Kidney capillary endothelial cell (primary cell): ENCODE results near the gene ABCC8.

Source experiments
- DNase-seq: peaks from one replicate; pipeline ENCODE4 v3.0.0-alpha.2; 2018; ENCODE audit warnings: low spot score

The ABCC8 gene

DNA sequence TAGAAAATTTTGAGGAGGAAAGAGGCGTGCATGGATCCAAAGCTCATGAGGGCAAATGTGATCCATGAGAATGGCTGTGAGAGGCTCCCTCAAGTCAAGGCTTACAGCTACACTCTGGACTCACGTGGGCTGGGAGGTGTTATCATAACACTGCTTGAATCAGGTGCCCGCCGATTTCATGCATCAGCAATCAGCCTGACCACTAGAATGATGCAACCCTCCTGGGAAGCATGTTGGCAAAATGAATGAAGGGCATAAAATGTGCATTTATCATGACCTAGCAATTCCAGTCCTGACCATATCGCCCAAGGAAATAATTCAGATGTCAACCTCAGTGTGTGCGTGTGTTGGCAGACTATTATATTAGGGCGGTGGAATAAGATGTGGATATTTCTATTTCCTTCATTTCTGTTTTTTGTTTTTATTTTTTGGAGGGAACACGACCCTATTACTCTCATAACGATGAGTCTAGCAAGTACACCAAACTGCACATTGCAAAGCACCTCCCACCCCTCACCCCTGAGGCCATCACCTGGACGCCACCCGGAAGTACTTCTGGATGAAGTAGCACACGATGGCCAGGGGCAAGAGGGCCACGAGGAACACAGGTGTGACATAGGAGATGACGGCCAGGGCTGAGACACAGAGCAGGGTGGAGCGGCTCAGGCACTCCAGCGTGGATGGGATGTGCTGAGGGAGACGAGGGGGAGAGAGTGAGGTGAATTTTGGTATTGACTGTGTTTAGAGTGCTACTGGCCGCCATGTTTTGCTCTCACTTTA lies 72.5 kb downstream of the ABCC8 start:
- DNase-seq = no peak

DNA sequence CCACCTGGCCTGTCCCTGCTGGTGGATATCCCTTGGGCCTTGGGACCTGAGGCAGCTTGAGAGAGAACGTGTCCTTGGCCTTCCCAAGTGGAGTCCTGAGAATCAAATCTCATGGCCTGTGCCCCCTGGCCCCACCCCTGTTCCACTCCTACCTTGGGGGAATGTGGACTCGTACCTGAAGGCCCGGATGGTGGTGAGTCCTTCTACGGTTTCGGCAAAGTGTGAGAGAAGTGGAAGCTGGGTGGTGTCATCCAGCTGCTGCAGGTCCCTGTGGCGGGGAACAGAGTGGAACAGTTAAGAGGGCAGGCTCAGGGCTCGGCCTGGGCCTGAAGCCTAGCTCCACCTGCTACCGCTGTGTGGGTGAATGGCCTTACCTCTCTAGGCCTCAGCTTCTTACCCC lies 74.2 kb downstream of the ABCC8 start:
- DNase-seq = no peak

DNA sequence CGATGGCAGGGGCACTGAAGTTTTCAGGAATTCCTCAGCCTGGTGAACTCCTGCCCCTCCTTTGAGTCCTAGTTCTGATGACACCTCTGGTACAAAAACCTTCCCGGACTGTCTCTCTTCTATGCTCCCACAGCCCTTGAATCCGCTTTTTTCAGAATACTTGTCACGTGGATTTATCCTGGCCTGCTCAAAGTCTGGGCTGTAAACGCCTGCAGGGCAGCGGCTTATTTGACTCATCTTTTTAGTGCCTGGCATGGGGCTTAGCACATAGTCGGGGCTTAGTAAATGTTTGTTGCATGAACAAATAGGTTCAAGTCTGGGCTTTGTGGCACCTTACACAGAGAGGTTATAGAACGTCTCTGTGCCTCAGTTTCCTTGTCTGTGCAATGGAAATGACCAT lies 74.8 kb downstream of the ABCC8 start:
- no peak for DNase-seq

DNA sequence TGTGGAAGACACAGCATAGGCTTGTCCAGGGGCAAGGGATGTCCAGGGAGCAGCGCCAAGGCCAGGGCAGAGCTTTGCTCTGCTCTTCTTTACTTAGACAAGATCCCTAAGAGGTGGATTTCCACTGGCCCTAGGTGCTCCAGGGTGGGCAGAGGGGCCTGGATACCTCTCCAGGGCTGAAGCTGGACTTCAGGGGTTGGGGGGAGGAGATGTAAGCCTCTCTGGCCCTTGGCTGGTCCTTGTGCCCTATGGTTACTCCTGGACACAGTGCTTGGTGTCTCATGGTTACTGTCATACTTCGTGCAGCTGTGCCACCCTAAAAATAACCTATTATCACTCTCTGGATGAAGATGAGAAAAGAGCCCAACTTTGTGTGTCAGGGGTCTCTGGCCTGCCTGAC lies 75.3 kb downstream of the ABCC8 start:
- DNase-seq = no peak

DNA sequence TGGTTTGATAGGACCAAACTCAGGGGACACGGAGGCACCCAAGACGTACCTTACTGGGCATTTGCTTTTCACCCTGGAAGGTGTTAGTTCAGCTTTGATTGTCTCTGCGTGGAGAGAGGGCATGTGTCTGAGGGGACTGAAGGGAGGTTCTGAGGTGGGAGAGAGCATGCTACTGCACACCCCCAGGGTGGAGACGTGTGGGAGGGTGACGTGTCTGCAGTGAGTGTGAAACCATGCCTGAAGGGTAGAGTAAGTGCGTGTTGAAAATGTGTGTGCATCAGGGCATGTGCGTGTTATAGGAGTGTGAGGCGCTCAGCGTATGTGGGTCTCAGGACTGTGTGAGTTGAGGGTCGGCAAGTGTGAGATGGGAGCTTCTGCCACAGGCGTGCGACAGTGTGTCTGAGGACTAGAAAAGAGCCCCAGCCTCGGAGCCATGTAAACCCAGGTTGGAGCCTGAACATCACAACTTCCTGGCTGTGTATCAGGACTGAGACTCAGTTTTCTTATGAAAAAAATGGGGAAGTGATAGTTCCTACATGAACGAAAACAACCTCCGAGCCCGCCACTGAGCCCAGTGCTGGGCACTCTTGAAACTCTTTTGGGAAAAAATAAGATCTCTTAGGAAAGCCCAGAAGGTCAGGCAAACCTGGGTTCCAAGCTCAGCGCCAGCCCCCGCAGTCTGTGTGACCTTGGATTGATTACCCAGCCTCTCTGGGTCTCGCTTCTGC lies 76.4 kb downstream of the ABCC8 start:
- no peak for DNase-seq

DNA sequence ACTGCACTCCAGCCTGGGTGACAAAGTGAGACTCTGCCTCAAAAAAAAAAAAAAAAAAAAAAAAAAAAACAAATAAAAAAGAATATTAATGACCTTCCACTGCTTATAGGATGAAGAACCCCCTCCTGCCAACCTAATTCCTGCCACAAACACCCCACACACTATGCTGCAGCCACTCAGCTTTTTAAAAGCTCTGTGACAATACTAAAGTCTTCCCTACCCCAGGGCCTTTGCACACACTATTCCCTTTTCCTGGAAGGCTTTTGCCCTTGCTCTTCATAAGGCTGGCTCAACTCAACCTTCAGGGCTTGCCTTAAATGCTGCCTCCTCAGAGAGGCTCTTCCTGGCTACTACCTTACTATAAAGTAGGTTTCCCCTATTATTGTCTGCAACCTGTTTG lies 77.4 kb downstream of the ABCC8 start:
- no peak for DNase-seq

DNA sequence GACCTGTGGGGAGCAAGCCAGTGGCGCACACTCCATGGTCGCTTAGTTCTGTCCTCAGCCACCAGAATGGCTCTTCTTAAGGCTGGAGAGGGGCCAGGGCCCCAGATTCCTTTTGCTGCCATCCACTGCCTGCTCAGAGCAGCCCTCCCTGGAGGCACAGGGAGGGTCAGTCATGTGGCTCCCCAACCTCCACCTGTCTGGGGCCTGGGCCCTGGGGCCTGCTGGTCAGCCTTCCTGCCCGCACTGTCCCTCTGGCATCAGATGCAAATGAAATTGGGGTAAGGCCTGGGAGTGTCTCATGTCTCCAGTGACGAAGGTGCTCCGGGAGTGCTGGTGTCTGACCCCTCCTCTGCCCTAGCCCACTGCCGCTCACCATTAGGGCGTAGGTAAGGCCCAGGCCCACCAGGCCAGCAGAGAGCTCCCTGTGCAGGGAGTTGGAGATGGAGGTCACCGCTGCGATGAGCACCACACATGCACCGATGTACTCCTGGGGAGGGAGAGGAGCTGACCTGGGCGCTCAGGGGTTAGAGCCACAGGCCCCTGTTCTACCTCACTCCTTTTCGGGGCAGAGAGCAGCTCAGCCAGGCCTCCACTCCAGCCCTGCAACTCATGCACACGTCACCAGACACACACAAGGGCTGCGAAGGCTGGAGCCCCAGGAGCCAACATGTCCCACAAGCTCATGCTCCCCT lies 79.2 kb downstream of the ABCC8 start:
- no peak for DNase-seq

DNA sequence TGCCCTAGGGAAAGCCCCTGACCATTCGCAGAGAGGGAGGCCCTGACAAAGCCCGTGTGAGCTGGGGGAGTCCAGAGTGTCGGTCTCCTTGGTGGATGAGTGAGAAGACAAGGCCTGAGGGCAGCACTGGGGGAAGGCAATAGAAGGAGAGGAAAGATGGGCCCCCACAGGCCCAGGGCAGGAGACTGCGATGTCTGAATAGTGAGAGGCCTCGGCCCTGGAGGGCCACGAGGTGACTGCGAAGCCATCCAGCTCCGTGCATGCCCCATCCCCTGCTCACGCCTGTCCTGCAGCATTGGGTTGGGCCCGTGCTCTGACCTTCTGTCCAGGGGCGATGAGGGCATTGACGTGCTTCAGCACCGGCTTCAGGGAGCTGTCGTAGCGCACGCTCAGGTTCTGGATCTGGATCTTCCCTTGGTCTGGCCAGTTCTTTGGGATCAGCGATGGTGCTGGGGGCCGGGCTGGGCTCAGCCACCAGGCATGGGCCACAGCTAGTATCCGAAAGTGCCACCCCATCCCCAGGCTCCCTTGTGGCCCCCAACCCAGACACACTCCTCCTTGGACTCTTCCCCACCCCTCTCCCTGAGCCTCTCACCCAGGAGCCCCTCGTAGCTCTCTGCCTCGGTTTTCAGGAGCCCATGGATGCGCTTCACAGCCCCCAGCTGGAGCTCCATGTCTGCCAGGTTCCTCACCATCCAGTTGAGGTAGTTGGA lies 79.9 kb downstream of the ABCC8 start:
- no peak for DNase-seq

DNA sequence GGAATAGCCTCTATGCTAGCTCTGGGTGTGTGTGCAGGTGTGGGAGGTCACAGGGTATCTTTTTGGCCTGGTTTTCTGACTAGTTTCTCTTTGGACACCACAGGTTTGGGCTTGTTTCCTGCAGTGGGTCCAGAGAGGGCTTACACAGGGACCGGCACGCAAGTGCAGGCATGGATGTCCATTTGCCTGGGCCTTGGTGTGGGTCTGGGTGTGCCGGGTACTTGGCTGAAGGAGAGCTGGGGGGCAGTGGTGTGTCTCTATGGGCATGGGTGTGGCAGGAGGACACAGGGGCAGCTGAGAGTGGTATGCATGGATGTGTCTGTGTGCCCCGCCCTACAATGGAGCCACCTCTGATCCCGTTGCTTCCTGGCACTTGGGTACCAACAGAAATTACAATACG lies 80.7 kb downstream of the ABCC8 start:
- no peak for DNase-seq

DNA sequence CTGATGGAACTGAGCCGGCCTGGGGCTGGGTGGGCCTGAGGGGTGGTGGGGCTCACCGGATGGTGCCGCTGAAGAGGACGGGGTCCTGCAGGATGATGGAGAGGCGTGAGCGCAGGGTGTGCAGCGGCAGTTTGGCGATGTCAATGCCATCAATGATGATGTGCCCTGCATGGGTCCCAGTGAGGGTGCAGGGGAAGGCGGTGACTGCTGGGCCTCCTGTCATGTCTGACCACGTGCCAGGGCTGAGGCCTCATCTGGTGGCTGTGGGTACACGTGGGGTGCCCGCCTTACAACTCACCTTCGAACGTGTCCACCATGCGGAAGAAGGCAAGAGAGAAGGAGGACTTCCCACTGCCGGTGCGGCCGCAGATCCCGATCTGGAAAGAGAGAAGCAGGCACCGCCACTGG lies 81.1 kb downstream of the ABCC8 start:
- DNase-seq = no peak

DNA sequence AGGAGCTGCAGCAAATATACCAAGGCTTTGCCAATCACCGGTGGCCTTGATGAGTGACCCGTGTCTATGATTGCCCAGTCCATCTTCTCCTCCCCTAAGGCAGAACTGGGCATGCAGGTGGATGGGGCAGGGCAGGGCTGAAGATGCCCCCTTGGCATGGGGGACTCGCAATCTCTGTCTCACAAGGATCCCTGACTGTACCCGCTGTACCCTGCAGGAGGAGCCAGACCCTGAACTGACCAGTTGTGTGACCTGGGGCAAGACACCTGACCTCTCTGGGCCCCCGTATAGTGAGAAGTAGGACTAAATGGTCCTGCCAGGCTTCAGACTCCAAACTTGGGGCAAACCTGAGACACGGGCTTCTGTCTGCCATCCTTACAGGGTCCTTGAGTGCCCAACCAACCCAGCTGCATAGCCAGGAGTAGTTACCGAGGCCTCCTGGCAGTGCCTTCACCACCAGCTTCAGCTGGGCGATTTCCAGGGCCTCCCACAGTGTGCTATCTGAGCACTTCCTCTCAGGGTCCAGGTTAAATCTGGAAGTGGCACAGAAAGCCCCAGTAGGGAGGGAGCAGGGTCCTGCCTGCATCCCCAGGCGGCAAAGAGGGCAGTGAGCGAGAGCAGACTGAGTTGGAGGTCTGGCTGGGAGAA lies 81.8 kb downstream of the ABCC8 start:
- no peak for DNase-seq

DNA sequence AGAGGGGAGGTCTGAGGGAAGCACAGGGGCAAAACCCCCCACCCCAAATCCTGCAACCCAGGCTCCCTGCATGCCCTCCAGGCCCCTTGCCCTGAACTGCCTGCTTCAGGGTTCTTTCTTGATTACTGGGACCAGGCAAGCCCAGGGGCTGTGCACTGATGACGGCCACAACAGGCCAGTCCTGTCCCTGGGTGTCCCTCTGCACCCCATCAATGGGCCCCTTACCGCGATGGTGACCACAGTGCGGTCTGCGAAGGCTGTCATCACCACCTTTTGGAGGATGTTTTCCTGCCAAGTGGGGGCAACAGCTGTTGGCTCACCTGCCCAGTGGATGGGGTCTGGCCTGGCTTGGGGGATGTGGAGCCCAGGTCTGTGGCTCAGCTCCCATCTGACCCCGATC lies 83.2 kb downstream of the ABCC8 start:
- DNase-seq = no peak

DNA sequence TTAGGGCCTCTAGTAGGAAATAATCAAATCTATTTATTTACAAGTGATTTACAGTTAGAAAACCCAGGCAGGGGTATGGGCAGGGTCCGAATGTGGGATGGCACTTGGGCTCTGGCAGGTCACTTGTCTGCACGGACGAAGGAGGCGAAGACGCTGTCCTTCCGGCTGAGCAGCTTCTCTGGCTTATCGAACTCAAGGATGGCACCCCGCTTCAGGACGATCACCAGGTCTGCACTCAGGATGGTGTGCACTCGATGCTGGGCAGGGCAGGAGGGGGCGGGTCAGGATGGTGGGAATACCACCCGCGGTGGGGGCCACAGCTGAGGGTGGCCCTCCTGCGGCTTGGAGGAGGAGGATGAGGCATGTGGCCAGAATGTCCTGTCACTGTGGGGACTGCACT lies 83.8 kb downstream of the ABCC8 start:
- DNase-seq = no peak

DNA sequence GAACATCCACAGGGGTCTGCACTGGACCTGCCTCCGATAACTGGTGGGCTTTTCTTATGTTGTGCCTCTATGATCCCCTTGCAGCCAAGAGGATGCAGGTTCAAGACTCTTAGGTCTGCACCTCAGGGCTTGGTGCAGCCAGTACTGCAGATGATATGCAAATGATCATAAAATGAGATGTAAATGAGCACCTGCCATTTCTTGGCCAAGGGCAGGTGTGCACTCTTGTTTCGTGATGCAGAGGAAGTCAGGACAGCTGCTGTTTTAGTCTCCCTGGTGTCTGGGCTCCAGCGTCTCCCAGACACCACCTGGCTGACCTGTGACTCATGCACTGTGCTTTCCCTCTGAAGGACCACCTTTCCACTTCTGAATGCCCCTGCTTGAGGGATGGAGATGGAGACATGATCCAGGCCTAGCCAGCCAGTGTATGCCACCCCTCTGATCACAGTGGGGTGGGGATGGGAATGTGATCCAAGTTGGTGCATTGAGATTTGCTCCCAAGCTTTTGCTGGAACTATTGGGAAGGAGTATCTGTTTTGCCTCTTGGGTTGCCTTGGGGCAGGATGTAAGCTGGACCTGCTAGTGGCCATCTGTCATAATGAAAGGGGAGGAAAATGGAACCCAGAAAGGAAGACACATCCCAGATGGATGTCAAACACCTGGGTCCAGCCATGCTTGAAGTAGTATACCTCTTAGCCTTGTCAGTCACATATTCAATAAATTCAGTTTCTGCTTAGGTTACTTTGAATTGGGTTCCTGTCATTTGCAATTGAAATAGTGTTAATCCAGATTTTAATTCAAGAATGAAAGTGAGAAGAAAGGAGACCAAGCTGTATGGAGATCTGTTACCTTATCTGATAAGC lies 84.9 kb downstream of the ABCC8 start:
- no peak for DNase-seq

DNA sequence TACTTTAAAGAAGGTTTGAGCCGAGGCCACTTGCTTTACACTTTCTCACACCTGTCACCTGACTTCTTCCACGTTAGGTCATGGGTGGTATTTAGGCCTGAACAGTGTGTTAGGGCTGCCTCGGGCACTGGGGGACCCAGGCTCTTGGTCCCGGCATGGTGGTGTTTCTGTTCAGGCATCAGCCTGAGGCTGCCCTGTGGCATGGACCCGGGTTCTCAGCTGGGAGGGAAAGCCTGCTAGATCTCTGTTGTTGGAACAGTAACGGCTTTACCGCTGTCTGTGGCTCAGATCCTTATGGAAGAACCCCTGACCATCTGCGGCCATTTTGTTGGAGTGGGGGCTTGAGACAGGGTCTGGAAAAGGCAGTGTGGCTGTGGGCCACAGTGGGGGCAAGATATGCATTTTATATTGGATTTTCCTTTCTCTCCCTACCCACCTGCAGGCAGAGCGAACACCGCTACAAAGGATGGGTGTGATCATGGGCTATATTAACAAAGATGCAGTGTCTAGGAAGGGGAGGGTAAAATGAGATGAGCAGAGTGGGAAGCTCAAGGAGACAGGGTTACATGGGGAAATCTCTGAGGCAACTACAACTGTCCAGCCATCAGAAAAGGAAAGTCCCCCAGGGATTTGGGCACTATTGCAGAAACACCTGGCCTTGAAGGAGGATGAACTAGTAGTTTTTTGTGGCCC lies 86.5 kb downstream of the ABCC8 start:
- DNase-seq = no peak

DNA sequence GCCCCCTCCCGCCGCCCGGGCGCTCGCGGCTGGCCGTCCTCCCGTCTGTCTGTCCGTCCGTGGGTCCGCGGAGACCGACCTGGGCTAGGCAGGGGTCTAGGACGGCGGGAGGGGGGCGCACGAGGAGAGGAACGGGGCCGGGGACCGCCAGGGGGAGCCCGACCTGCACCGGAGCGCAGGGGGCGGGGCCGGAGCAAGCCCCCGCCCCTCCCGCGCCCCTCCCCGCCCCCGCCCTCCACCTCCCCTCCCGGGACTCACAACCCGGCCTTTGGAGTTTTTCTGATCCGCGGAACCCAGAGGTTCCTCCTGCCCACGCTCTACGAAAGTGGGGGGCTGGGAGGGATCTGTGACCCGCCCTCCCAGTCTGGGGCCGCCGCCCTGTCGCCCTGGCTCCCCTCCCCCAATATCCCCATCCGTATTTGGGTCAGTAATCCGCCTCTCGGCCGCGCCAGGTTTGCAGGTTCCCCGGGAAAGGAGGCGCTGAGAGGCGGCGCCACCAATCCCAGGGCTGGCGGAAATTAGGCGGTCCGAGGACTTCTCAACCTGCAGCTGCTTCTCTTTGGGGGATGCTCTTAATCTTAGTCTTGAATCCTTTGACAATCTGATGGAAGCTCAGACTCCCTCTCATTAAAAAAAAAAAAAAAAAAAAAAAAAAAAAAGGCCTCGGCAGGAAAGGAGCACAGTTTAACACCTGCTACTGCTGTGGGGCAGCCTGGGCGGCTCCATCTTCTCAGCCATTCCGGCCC lies 87.3 kb downstream of the ABCC8 start:
- no peak for DNase-seq

DNA sequence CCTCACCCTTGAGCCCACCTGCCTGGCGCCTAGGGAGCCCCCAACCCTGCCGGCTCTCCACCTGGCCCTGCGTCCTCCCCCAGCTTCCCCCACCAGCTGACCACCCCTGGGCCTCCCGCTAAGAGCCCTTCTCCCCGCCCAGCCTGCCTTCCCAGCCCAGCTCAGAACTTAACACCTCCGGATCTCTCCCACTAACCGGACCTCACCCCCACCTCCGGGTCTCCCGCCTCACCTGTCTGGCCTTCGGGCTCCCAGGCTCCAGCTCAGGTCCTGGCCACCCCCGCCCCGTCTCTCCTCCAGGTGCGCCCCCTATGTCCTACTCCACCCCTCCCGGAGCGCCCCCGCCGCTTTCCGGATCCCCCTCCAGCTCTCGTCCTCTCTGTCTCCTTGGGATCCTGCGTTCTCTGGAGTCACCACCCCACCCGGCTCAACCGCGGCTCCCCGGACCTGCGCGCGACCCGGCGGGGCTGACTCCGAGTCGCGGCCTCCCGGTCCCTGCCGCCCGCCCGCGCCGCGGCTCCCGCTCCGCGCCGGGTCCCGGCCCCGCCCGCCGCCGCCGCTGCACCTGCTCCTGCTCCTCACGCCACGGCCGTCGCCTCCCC lies 87.9 kb downstream of the ABCC8 start, which contains the start of gene KCNJ11:
Gene KCNJ11, minus strand, starts transcription at position 51 of the 602 bp plus-strand sequence. CDS start 568 bp downstream, outside the sequence.
- DNase-seq = no peak

DNA sequence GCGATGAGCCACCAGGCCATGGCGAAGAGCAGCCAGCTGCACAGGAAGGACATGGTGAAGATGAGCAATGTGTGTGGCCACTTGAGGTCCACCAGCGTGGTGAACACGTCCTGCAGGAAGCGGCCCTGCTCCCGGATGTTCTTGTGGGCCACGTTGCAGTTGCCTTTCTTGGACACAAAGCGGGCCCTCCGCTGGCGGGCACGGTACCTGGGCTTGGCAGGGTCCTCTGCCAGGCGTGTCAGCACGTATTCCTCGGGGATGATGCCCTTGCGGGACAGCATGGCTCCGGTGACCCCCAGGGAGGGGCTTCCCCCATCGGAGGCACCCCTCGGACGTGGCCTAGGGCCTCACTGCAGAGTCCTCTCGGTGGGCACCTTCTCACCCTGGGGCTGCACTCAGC lies 88.8 kb downstream of the ABCC8 start:
- DNase-seq = no peak

DNA sequence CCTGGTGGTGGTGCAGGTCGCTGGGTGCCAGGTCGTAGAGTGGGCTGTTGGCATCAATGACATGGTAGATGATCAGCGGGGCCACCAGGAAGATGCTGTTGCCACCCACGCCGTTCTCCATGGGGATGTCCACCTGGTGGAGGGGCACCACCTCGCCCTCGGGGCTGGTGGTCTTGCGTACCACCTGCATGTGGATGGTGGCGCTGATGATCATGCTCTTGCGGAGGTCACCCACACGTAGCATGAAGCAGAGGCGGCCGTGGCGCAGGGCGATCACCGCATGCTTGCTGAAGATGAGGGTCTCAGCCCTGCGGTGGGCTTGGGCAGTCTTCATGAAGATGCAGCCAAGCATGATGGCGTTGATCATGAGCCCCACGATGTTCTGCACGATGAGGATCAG lies 89.4 kb downstream of the ABCC8 start:
- no peak for DNase-seq
